Kidney (tissue), 14 donors: ENCODE data around the gene ARFGEF3. TPM values are rescaled to one million over a fixed set of nuclear protein-coding genes. Genes with fewer than 3 reads are reported as not detected.

ENCODE experiments used
- DNase-seq, 5 donors: peaks; one replicate each; pipeline ENCODE4 v3.0.0-alpha.2; 2013 to 2020
- FAIRE-seq: peaks from 2 replicates; lab custom pipeline; 2012; peaks lifted over from hg19 to GRCh38; lab: Jason Lieb, UNC
- H3K27ac ChIP-seq, 2 donors: one replicate each; pipeline ENCODE4 v1.7.0; 2013; ENCODE audit warnings: low read depth in 2 of 2, low read length in 2 of 2, inconsistent platforms in 1 of 2
- H3K27me3 ChIP-seq: one replicate; pipeline ENCODE4 v1.7.1; 2013; ENCODE audit warnings: low read length, inconsistent platforms; ENCODE audit not compliant: control insufficient read depth, insufficient read depth
- H3K36me3 ChIP-seq, 3 donors: one replicate each; pipeline versions ENCODE4 v1.7.0 to v1.7.1; 2013; ENCODE audit warnings: low read length in 3 of 3, control low read depth in 1 of 3, inconsistent platforms in 1 of 3; ENCODE audit not compliant: insufficient read depth in 3 of 3, control insufficient read depth in 2 of 3
- H3K4me1 ChIP-seq, 3 donors: one replicate each; pipeline versions ENCODE4 v1.7.0 to v1.7.1; 2013; ENCODE audit warnings: low read length in 3 of 3, inconsistent platforms in 1 of 3, low read depth in 1 of 3; ENCODE audit not compliant: control insufficient read depth in 2 of 3, insufficient read depth in 2 of 3
- H3K4me3 ChIP-seq, 3 donors: one replicate each; pipeline versions ENCODE4 v1.7.0 to v1.8.1; 2013; ENCODE audit warnings: low read length in 3 of 3, control low read depth in 1 of 3, inconsistent platforms in 1 of 3
- H3K9ac ChIP-seq, 3 donors: one replicate each; pipeline versions ENCODE4 v1.7.0 to v1.7.1; 2013; ENCODE audit warnings: low read length in 3 of 3, control low read depth in 1 of 3, inconsistent platforms in 1 of 3
- H3K9me3 ChIP-seq, 3 donors: one replicate each; pipeline versions ENCODE4 v1.7.0 to v1.7.1; 2013; ENCODE audit warnings: low read length in 3 of 3, control low read depth in 1 of 3, inconsistent platforms in 1 of 3; ENCODE audit not compliant: control insufficient read depth in 2 of 3, insufficient read depth in 1 of 3
- intact Hi-C: fragments of 100-400 bp; cut with DNase I; formaldehyde crosslinking; loops from one replicate; pipeline ENCODE4 v1.11.1; 2022
- polyA plus RNA-seq: library from polyadenylated mRNA; stranded (reverse); fragments of 350-450 nt; fragmentation: Illumina TruSeq; extraction: RNeasy Lipid Tissue Mini Kit (QIAGEN cat#74804); gene quantifications from one replicate; pipeline ENCODE4 v1.2.3, GENCODE V29; 2014; ENCODE audit warnings: low read depth, low replicate concordance; ENCODE audit not compliant: insufficient read depth
- total RNA-seq: library from RNA; stranded (reverse); fragmentation: NEBNext Ultra II Directional; extraction: Animal tissue kit (Norgen Biotek cat#: 25700); gene quantifications from one replicate; pipeline ENCODE4 v1.2.1, GENCODE V29; 2021
- TF ChIP-seq, protein P1 (sequence below): IDR thresholded peaks from 3 replicates; pipeline ENCODE4 v1.5.1; 2012; ENCODE audit warnings: mild to moderate bottlenecking, moderate library complexity, borderline replicate concordance; ENCODE audit not compliant: insufficient read depth; ENCODE audit errors: extremely low read depth
- donor health status: control.
- donor health status: control.
- donor health status: control.
- donor health status: control.
- donor health status: control.
- donor health status: DM: yes; HTN: yes; CAD: no.
- donor health status: Normal renal cell carcinoma (clear cell type).

ARFGEF3 gene
- total and polyA plus RNA-seq, 2 donors from 2014 or later, result 1.2 to 7.8 TPM

DNA sequence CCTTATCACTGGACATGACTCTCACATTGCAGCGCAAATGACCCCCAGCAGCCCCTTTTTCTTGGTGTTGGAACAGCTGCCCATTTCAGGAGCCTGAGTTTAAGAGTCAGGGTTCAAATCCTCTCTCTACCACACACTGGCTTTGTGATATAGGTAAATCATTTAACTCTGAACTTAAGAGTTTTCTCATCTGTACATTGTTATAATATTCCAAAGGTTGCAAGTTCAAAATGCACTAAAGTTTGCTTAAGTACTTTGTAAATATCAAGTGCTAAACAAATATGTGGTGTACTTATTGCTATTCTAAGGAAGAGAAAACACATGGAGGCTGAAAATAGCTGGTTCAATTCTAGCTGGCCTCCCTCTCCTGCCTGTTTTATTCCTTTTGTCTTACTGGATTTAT is 95.9 kb downstream of the ARFGEF3 start:
- Histone ChIP-seq H3K27me3 (no peaks in the 10 kb centered on the region), H3K36me3 (no peaks in the 10 kb centered on the region), H3K9me3 (no peaks in the 10 kb centered on the region), H3K9ac (no peak overlapping the region), H3K4me1 (no peaks in the 10 kb centered on the region), H3K4me3 (no peak overlapping the region), H3K27ac (no peak overlapping the region)
- intact Hi-C loops, result no loop called here
- TF ChIP-seq, protein P1, sequence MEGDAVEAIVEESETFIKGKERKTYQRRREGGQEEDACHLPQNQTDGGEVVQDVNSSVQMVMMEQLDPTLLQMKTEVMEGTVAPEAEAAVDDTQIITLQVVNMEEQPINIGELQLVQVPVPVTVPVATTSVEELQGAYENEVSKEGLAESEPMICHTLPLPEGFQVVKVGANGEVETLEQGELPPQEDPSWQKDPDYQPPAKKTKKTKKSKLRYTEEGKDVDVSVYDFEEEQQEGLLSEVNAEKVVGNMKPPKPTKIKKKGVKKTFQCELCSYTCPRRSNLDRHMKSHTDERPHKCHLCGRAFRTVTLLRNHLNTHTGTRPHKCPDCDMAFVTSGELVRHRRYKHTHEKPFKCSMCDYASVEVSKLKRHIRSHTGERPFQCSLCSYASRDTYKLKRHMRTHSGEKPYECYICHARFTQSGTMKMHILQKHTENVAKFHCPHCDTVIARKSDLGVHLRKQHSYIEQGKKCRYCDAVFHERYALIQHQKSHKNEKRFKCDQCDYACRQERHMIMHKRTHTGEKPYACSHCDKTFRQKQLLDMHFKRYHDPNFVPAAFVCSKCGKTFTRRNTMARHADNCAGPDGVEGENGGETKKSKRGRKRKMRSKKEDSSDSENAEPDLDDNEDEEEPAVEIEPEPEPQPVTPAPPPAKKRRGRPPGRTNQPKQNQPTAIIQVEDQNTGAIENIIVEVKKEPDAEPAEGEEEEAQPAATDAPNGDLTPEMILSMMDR, result no peak
- DNase-seq (no peak), FAIRE-seq (no peak)

DNA sequence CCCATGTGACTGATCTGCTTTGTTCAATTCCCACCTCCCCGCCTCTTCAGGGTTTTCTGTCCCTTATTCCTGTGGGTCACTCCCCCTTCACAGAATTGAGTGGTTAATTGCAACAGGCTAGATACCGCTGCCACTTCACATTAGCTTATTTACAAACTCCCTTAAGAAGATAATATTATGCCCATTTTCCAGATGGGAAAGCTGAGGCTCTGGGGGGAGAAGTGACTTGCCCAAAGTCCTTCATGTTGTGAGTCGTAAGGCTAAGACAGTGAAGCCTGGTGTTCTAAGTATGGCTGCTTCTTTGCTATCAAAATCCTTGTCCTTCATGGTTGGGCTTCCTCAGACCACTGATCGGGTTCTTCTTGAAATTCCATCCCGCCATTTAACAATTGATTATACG is 96.5 kb downstream of the ARFGEF3 start:
- Histone ChIP-seq H3K4me3 (no peak overlapping the region), H3K9ac (no peak overlapping the region), H3K27ac (no peak overlapping the region), H3K4me1 (no peaks in the 10 kb centered on the region), H3K36me3 (no peaks in the 10 kb centered on the region), H3K9me3 (no peaks in the 10 kb centered on the region), H3K27me3 (no peaks in the 10 kb centered on the region)
- TF ChIP-seq, protein P1, result no peak
- no peak for DNase-seq
- intact Hi-C loops, result no loop called here
- no peak for FAIRE-seq

DNA sequence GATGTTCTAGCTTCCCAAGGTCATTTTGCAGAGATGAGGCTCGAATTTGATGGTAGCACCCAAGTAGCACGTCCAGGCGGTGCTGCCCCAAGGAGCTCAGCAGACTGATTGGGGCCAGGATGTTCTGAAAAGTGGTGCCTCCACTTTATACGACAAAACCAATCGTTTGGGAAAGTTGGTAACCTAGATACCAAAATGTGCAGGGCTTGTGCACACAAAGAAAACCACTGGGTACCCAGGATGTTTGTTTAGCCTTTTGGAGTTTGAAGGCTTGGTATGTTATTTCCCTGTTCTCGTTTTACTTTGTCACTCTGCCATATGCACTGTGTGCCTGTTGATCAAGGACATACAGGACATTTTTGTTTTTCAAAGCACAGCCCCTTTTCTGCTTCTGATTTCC is 97.3 kb downstream of the ARFGEF3 start:
- Histone ChIP-seq H3K27me3 (no peaks in the 10 kb centered on the region), H3K9me3 (no peaks in the 10 kb centered on the region), H3K9ac (no peak overlapping the region), H3K4me1 (no peaks in the 10 kb centered on the region), H3K4me3 (no peak overlapping the region), H3K27ac (no peak overlapping the region), H3K36me3 (no peaks in the 10 kb centered on the region)
- DNase-seq (no peak), FAIRE-seq (no peak)
- TF ChIP-seq, protein P1, result no peak
- intact Hi-C loops, result no loop called here

DNA sequence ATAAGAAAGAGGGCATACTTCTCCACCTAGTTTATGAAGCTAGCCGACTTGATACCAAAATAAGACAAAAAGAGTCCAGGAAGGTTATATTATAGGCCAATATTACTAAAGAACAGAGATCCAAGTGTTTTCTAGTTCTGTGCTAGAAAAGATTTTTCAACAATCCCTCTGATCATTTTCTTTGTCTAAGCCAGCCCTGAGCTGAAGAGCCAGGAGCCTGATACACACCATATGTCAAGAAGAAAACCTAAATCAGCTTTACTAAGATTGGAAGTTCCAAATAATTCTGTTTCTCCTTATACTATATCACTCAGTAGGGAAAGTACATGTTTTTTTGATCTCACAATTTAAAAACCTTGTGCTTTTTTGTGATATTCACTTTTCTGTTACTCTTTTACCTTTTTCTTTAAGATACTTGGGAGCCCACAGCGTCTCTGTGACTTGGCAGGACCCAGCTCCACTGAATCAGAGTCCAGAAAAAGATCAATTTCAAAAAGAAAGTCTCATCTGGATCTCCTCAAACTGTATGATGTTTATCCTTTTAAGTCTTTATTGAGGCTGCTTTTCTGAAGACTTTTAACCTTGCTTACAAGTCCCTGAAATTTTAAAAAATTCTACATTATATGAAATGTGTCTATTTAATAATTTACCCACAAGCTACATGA is 99.5 kb downstream of the ARFGEF3 start:
- TF ChIP-seq, protein P1, result no peak
- Histone ChIP-seq H3K9me3 (no peaks in the 10 kb centered on the region), H3K27ac (no peak overlapping the region), H3K27me3 (no peaks in the 10 kb centered on the region), H3K4me1 (no peaks in the 10 kb centered on the region), H3K9ac (no peak overlapping the region), H3K36me3 (no peaks in the 10 kb centered on the region), H3K4me3 (no peak overlapping the region)
- no peak for FAIRE-seq
- intact Hi-C loops, result no loop called here
- DNase-seq, result no peak
